ENCODE measurements around the gene CCL4.
A peak's percentile ranks its signal among the peaks of the same experiment; 100 is the strongest.
"Not testable (repeated sequence)": the region's sequence is repeated elsewhere in the genome, so short reads cannot be mapped to it uniquely, and the experiment has no call there.

Gene CCL4

GRCh38 chr17:36103401-36103975 lies at the start of gene CCL4:
Gene CCL4 (plus strand): TSS chr17:36103827. CDS start chr17:36103906, 79 bp downstream.
- DNase-seq, result peak; percentile 37

GRCh38 chr17:36055171-36055570 lies 48.5 kb upstream of the CCL4 start:
- DNase-seq, result no peak

- no peak for DNase-seq
Measured at GRCh38 chr17:36055921-36056520, 47.6 kb upstream of the CCL4 start.

GRCh38 chr17:36057911-36058310 lies 45.7 kb upstream of the CCL4 start:
- no peak for DNase-seq

GRCh38 chr17:36059406-36059805 lies 44.2 kb upstream of the CCL4 start:
- no peak for DNase-seq

GRCh38 chr17:36060816-36061215 lies 42.8 kb upstream of the CCL4 start:
- DNase-seq, result no peak

- no peak for DNase-seq
Measured at GRCh38 chr17:36063786-36064541, 39.7 kb upstream of the CCL4 start, which contains the start of gene CCL18. Gene CCL18 (plus strand): TSS chr17:36064272. CDS start chr17:36064343, 71 bp downstream.

GRCh38 chr17:36066365-36066985 lies 37.2 kb upstream of the CCL4 start:
- no peak for DNase-seq

GRCh38 chr17:36068524-36068923 lies 35.1 kb upstream of the CCL4 start:
- no peak for DNase-seq

- DNase-seq, result no peak
Measured at GRCh38 chr17:36069136-36069535, 34.5 kb upstream of the CCL4 start.

GRCh38 chr17:36070427-36070826 lies 33.2 kb upstream of the CCL4 start:
- no peak for DNase-seq

GRCh38 chr17:36071751-36072150 lies 31.9 kb upstream of the CCL4 start:
- no peak for DNase-seq

GRCh38 chr17:36072431-36073121 lies 31.1 kb upstream of the CCL4 start:
- peak; percentile 76 for DNase-seq

- no peak for DNase-seq
Measured at GRCh38 chr17:36074365-36074764, 29.3 kb upstream of the CCL4 start.

- DNase-seq, result not testable (repeated sequence)
Measured at GRCh38 chr17:36081681-36082471, 21.8 kb upstream of the CCL4 start.

- peak; percentile 41 for DNase-seq
Measured at GRCh38 chr17:36082482-36083120, 21.0 kb upstream of the CCL4 start.

GRCh38 chr17:36083691-36084090 lies 19.9 kb upstream of the CCL4 start:
- DNase-seq, result not testable (repeated sequence)

GRCh38 chr17:36085765-36086164 lies 17.9 kb upstream of the CCL4 start:
- no peak for DNase-seq

- no peak for DNase-seq
Measured at GRCh38 chr17:36086791-36087190, 16.8 kb upstream of the CCL4 start.

- not testable (repeated sequence) for DNase-seq
Measured at GRCh38 chr17:36087471-36087870, 16.2 kb upstream of the CCL4 start.

GRCh38 chr17:36087897-36088572 lies 15.6 kb upstream of the CCL4 start:
- DNase-seq, result not testable (repeated sequence)
